8988T (cell line): Measurements from ENCODE around the gene TTYH3.

Source experiments
- DNase-seq: peaks from one replicate; pipeline ENCODE4 v3.0.0; 2011

The TTYH3 gene

DNA sequence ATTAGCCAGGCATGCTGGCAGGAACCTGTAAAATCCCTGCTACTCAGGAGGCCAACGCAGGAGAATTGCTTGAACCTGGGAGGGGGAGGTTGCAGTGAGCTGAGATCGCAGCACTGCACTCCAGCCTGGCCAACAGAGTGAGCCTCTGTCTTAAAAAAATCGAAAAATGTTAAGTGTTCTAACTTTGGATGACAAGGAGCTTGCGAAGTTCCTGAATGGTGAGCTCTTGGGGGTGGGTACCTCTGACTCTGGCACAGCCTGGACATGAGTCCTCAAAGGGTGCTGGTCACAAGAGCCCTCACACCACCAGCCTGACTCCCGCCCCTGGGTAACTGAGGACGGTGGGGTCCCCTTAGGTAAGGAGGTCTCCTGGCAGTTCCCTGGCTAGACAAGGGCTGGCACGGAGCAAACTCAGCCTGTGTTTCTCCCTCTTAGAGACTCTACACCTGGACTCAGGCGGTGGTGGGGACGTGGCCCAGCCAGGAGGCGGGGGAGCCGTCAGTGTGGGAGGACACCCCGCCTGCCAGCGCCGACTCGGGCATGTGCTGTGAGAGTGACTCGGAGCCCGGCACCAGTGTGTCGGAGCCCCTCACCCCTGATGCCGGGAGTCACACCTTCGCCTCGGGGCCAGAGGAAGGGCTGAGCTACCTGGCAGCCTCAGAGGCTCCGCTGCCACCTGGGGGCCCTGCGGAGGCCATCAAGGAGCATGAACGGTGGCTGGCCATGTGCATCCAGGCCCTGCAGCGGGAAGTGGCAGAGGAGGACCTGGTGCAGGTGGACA is 80.3 kb downstream of the TTYH3 start:
- no peak for DNase-seq

DNA sequence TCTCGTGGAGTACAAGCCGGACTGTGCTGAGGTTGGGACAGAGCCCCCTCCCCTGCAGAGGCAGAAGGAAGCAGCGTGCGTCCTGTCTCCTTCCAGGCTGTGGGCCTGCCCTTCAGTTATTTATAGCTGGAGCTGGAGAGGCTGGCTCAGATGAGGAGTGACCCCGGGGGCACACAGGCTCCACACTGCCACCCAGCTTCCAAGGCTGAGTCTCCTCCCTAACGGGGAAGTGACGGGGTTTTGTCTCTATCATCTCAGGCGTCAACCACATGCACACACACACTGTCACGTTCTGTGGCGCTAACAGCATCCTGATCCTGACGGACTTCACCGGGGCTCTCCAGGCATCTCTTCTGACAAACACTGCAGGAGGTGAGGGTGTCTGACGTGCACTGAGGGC is 81.6 kb downstream of the TTYH3 start:
- no peak for DNase-seq

GRCh38 chr7:2713978-2714377 is 82.2 kb downstream of the TTYH3 start:
- DNase-seq = no peak
